ENCODE results near the gene SUPT7L. TPM values are rescaled to one million over a fixed set of nuclear protein-coding genes. Genes with fewer than 3 reads are reported as not detected.

SUPT7L gene
- total and polyA plus RNA-seq, 7 donors = 7.2 to 27.1 (median 19.7) TPM

GRCh38 chr2:27702302-27702701, 38.9 kb upstream of the SUPT7L start:
- no peak for DNase-seq
- 57 to 85% methylated on average over 1 of the region's 1 CpG for WGBS, 2 donors
- intact Hi-C loops (cut with DNase I) = no loop called here
- TF ChIP-seq EP300 (IDR thresholded peaks at IDR 0.05) (no peak), POLR2AphosphoS5 (IDR thresholded peaks at IDR 0.05) (no peak), POLR2A (IDR thresholded peaks at IDR 0.05) (no peak)
- TF ChIP-seq, protein P1, sequence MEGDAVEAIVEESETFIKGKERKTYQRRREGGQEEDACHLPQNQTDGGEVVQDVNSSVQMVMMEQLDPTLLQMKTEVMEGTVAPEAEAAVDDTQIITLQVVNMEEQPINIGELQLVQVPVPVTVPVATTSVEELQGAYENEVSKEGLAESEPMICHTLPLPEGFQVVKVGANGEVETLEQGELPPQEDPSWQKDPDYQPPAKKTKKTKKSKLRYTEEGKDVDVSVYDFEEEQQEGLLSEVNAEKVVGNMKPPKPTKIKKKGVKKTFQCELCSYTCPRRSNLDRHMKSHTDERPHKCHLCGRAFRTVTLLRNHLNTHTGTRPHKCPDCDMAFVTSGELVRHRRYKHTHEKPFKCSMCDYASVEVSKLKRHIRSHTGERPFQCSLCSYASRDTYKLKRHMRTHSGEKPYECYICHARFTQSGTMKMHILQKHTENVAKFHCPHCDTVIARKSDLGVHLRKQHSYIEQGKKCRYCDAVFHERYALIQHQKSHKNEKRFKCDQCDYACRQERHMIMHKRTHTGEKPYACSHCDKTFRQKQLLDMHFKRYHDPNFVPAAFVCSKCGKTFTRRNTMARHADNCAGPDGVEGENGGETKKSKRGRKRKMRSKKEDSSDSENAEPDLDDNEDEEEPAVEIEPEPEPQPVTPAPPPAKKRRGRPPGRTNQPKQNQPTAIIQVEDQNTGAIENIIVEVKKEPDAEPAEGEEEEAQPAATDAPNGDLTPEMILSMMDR (IDR thresholded peaks at IDR 0.05) = no peak
- H3K9me3 ChIP-seq = no peaks in the 10 kb centered on the region
- no peak overlapping the region for H3K27ac ChIP-seq
- no peaks in the 10 kb centered on the region for H3K27me3 ChIP-seq
- H3K36me3 ChIP-seq = peaks cover 0 to 2% (median 0%) of the 10 kb centered on the region in 4 donors
- peaks cover 0 to 24% (median 16%) of the 10 kb centered on the region in 4 donors for H3K4me1 ChIP-seq
- H3K4me3 ChIP-seq = no peak overlapping the region

GRCh38 chr2:27701676-27702075, 38.3 kb upstream of the SUPT7L start:
- DNase-seq = no peak
- TF ChIP-seq POLR2A (IDR thresholded peaks at IDR 0.05) = no peak
- TF ChIP-seq EP300 (IDR thresholded peaks at IDR 0.05) = no peak
- no peak for TF ChIP-seq POLR2AphosphoS5 (IDR thresholded peaks at IDR 0.05)
- TF ChIP-seq, protein P1 (IDR thresholded peaks at IDR 0.05) = no peak
- H3K36me3 ChIP-seq = peaks cover 0 to 9% (median 0%) of the 10 kb centered on the region in 4 donors
- 17 to 66% methylated on average over 5 of the region's 5 CpGs for WGBS, 2 donors
- no peak overlapping the region for H3K4me3 ChIP-seq
- peaks cover 0 to 18% (median 13%) of the 10 kb centered on the region in 4 donors for H3K4me1 ChIP-seq
- intact Hi-C loops (cut with DNase I) = no loop called here
- H3K27ac ChIP-seq = no peak overlapping the region
- no peaks in the 10 kb centered on the region for H3K9me3 ChIP-seq
- H3K27me3 ChIP-seq = no peaks in the 10 kb centered on the region

- peaks cover 4 to 48% (median 17%) of the 10 kb centered on the region in 4 donors for H3K36me3 ChIP-seq
- H3K27me3 ChIP-seq = no peaks in the 10 kb centered on the region
- intact Hi-C loops (cut with DNase I) = no loop called here
- no peak for DNase-seq
- H3K27ac ChIP-seq = no peak overlapping the region
- H3K4me3 ChIP-seq = no peak overlapping the region
- 81 to 85% methylated on average over 1 of the region's 1 CpG for WGBS, 2 donors
- H3K9me3 ChIP-seq = no peaks in the 10 kb centered on the region
- H3K4me1 ChIP-seq = no peaks in the 10 kb centered on the region
- TF ChIP-seq POLR2AphosphoS5 (IDR thresholded peaks at IDR 0.05) = no peak
- TF ChIP-seq, protein P1 (IDR thresholded peaks at IDR 0.05) = no peak
- no peak for TF ChIP-seq POLR2A (IDR thresholded peaks at IDR 0.05)
- TF ChIP-seq EP300 (IDR thresholded peaks at IDR 0.05) = no peak
These were observed 34.2 kb upstream of the SUPT7L start for GRCh38 chr2:27697660-27698059.

GRCh38 chr2:27690052-27690451, 26.6 kb upstream of the SUPT7L start:
- no peak for TF ChIP-seq POLR2A (IDR thresholded peaks at IDR 0.05)
- TF ChIP-seq EP300 (IDR thresholded peaks at IDR 0.05) = no peak
- no peak for TF ChIP-seq POLR2AphosphoS5 (IDR thresholded peaks at IDR 0.05)
- TF ChIP-seq, protein P1 (IDR thresholded peaks at IDR 0.05) = no peak
- Histone ChIP-seq H3K27me3 (no peaks in the 10 kb centered on the region), H3K27ac (no peak overlapping the region), H3K4me3 (no peak overlapping the region), H3K36me3 (peaks cover 12 to 80% (median 29%) of the 10 kb centered on the region in 4 donors), H3K4me1 (no peaks in the 10 kb centered on the region), H3K9me3 (no peaks in the 10 kb centered on the region)
- intact Hi-C loops (cut with DNase I) = no loop called here
- no peak for DNase-seq

DNA sequence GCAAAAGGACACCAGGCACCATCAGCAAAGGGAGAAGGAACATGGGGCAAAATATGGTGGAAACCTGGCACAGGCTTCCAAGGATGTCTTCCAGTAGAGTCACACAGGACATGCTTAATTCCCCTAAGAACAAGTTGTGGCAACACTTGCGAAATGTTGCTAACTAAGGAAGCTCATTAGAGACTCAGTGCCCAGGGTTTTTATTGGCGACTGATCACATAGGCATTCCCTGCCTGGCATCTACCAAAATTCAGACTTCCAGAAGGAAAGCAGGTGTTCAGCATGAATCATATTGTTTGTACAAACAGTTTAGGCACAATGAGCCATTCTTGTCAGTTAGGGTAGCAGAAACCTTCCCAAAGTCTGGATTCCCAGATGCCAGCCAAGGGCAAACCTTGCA, 26.0 kb upstream of the SUPT7L start:
- 76 to 87% methylated on average over 2 of the region's 2 CpGs for WGBS, 2 donors
- TF ChIP-seq EP300 (IDR thresholded peaks at IDR 0.05) = no peak
- no peak for TF ChIP-seq POLR2AphosphoS5 (IDR thresholded peaks at IDR 0.05)
- no peak for TF ChIP-seq POLR2A (IDR thresholded peaks at IDR 0.05)
- TF ChIP-seq, protein P1 (IDR thresholded peaks at IDR 0.05) = no peak
- Histone ChIP-seq H3K36me3 (peaks cover 11 to 80% (median 28%) of the 10 kb centered on the region in 4 donors), H3K4me3 (no peak overlapping the region), H3K9me3 (no peaks in the 10 kb centered on the region), H3K27me3 (no peaks in the 10 kb centered on the region), H3K27ac (no peak overlapping the region), H3K4me1 (no peaks in the 10 kb centered on the region)
- intact Hi-C loops (cut with DNase I) = no loop called here
- no peak for DNase-seq

Measured in sigmoid colon (tissue), 7 donors.